ENCODE data around the gene CMSS1. TPM values are rescaled to one million over a fixed set of nuclear protein-coding genes. Genes with fewer than 3 reads are reported as not detected.

Gene CMSS1
- total RNA-seq, 1 donor from 2014 or later: 56.3 TPM

- H3K4me1 ChIP-seq: peaks cover 12% of the 10 kb centered on the region
- H3K27ac ChIP-seq: no peak overlapping the region
- no peak overlapping the region for H3K27ac Mint-ChIP-seq
- no peak overlapping the region for H3K4me2 ChIP-seq
- H3K9me3 ChIP-seq (ENCODE audit: low read depth): no peaks in the 10 kb centered on the region
- H3K79me2 ChIP-seq (ENCODE audit: low read depth): no peaks in the 10 kb centered on the region
- no peaks in the 10 kb centered on the region for H3K36me3 ChIP-seq
- H2AFZ ChIP-seq (replicated peaks): no peak overlapping the region
- no peak for TF ChIP-seq CTCF (IDR thresholded peaks at IDR 0.05)
- no peak for TF ChIP-seq EZH2 (IDR thresholded peaks at IDR 0.05)
- no peak for TF ChIP-seq EZH2phosphoT487 (IDR thresholded peaks at IDR 0.05)
- no peak overlapping the region for H3K9ac ChIP-seq
- peaks cover 8% of the 10 kb centered on the region for H3K4me1 Mint-ChIP-seq
- no peak overlapping the region for H3K4me3 ChIP-seq
- no peaks in the 10 kb centered on the region for H3K27me3 Mint-ChIP-seq (ENCODE audit: insufficient read depth, low read depth)
- no peaks in the 10 kb centered on the region for H3K27me3 ChIP-seq
- no peaks in the 10 kb centered on the region for H4K20me1 ChIP-seq (ENCODE audit: low read depth)
- DNase-seq (ENCODE audit: low spot score): no peak
- no peaks in the 10 kb centered on the region for H3F3A ChIP-seq (ENCODE audit: low read depth)
- no peaks in the 10 kb centered on the region for H3K36me3 Mint-ChIP-seq
- no peak overlapping the region for H3K4me3 Mint-ChIP-seq
- no peaks in the 10 kb centered on the region for H3K9me3 Mint-ChIP-seq
Observed at GRCh38 chr3:100124201-100124761, 306.6 kb downstream of the CMSS1 start.

- Histone ChIP-seq H3K36me3 (no peaks in the 10 kb centered on the region), H3K79me2 (ENCODE audit: low read depth) (no peaks in the 10 kb centered on the region), H3K4me2 (no peak overlapping the region), H2AFZ (replicated peaks) (no peak overlapping the region), H3K4me1 (peaks cover 12% of the 10 kb centered on the region), H3K4me3 (no peak overlapping the region), H3K9me3 (ENCODE audit: low read depth) (no peaks in the 10 kb centered on the region), H3F3A (ENCODE audit: low read depth) (no peaks in the 10 kb centered on the region), H4K20me1 (ENCODE audit: low read depth) (no peaks in the 10 kb centered on the region), H3K27me3 (no peaks in the 10 kb centered on the region), H3K27ac (no peak overlapping the region), H3K9ac (no peak overlapping the region)
- Mint-ChIP-seq H3K4me3 (no peak overlapping the region), H3K27ac (no peak overlapping the region), H3K36me3 (no peaks in the 10 kb centered on the region), H3K4me1 (peaks cover 8% of the 10 kb centered on the region), H3K27me3 (ENCODE audit: insufficient read depth, low read depth) (no peaks in the 10 kb centered on the region), H3K9me3 (no peaks in the 10 kb centered on the region)
- DNase-seq (ENCODE audit: low spot score): no peak
- no peak for TF ChIP-seq EZH2phosphoT487 (IDR thresholded peaks at IDR 0.05)
- no peak for TF ChIP-seq EZH2 (IDR thresholded peaks at IDR 0.05)
- TF ChIP-seq CTCF (IDR thresholded peaks at IDR 0.05): no peak
Observed at GRCh38 chr3:100125161-100125938, 307.7 kb downstream of the CMSS1 start.

GRCh38 chr3:100127792-100128191, 310.1 kb downstream of the CMSS1 start:
- TF ChIP-seq EZH2 (IDR thresholded peaks at IDR 0.05): no peak
- TF ChIP-seq EZH2phosphoT487 (IDR thresholded peaks at IDR 0.05): no peak
- Histone ChIP-seq H3K27me3 (no peaks in the 10 kb centered on the region), H3K79me2 (ENCODE audit: low read depth) (no peaks in the 10 kb centered on the region), H3K27ac (no peak overlapping the region), H3K36me3 (no peaks in the 10 kb centered on the region), H3K4me3 (no peak overlapping the region), H3K4me1 (peaks cover 5% of the 10 kb centered on the region), H3K9me3 (ENCODE audit: low read depth) (no peaks in the 10 kb centered on the region), H4K20me1 (ENCODE audit: low read depth) (no peaks in the 10 kb centered on the region), H3F3A (ENCODE audit: low read depth) (no peaks in the 10 kb centered on the region), H3K4me2 (no peak overlapping the region), H3K9ac (no peak overlapping the region), H2AFZ (replicated peaks) (no peak overlapping the region)
- DNase-seq (ENCODE audit: low spot score): no peak
- Mint-ChIP-seq H3K27me3 (ENCODE audit: insufficient read depth, low read depth) (no peaks in the 10 kb centered on the region), H3K4me3 (no peak overlapping the region), H3K36me3 (no peaks in the 10 kb centered on the region), H3K4me1 (peaks cover 5% of the 10 kb centered on the region), H3K27ac (no peak overlapping the region), H3K9me3 (no peaks in the 10 kb centered on the region)

- Histone ChIP-seq H3K27ac (no peak overlapping the region), H2AFZ (replicated peaks) (no peak overlapping the region), H3K9ac (no peak overlapping the region), H3K36me3 (no peaks in the 10 kb centered on the region), H3K9me3 (ENCODE audit: low read depth) (no peaks in the 10 kb centered on the region), H3K4me1 (no peaks in the 10 kb centered on the region), H4K20me1 (ENCODE audit: low read depth) (no peaks in the 10 kb centered on the region), H3K4me3 (no peak overlapping the region), H3K79me2 (ENCODE audit: low read depth) (no peaks in the 10 kb centered on the region), H3K4me2 (no peak overlapping the region), H3F3A (ENCODE audit: low read depth) (no peaks in the 10 kb centered on the region), H3K27me3 (no peaks in the 10 kb centered on the region)
- Mint-ChIP-seq H3K4me1 (peaks cover 2% of the 10 kb centered on the region), H3K27me3 (ENCODE audit: insufficient read depth, low read depth) (no peaks in the 10 kb centered on the region), H3K9me3 (no peaks in the 10 kb centered on the region), H3K36me3 (no peaks in the 10 kb centered on the region), H3K27ac (no peak overlapping the region), H3K4me3 (no peak overlapping the region)
- no peak for TF ChIP-seq CTCF (IDR thresholded peaks at IDR 0.05)
- TF ChIP-seq EZH2 (IDR thresholded peaks at IDR 0.05): no peak
- TF ChIP-seq EZH2phosphoT487 (IDR thresholded peaks at IDR 0.05): no peak
- DNase-seq (ENCODE audit: low spot score): no peak
Observed at GRCh38 chr3:100128565-100128964, 310.9 kb downstream of the CMSS1 start.

Data from neural progenitor cell (in vitro differentiated cells).